Glutamatergic neuron (in vitro differentiated cells): ENCODE data around the gene DISC1. TPM values are rescaled to one million over a fixed set of nuclear protein-coding genes. Genes with fewer than 3 reads are reported as not detected.

Experiments used
- DNase-seq: peaks from one replicate; pipeline ENCODE4 v3.0.0; 2022
- H3K27ac Mint-ChIP-seq: one replicate; pipeline ENCODE4 v1.8.0; 2020; ENCODE audit warnings: mild to moderate bottlenecking, mixed read lengths, inconsistent platforms; ENCODE audit not compliant: unreplicated experiment
- H3K27me3 Mint-ChIP-seq: one replicate; pipeline ENCODE4 v1.8.0; 2020; ENCODE audit warnings: mild to moderate bottlenecking, moderate library complexity, mixed read lengths, inconsistent platforms; ENCODE audit not compliant: unreplicated experiment
- H3K36me3 Mint-ChIP-seq: one replicate; pipeline ENCODE4 v1.8.0; 2020; ENCODE audit warnings: mild to moderate bottlenecking, mixed read lengths, inconsistent platforms; ENCODE audit not compliant: unreplicated experiment
- H3K4me1 Mint-ChIP-seq: one replicate; pipeline ENCODE4 v1.8.0; 2020; ENCODE audit warnings: mild to moderate bottlenecking, low read depth, mixed read lengths, inconsistent platforms; ENCODE audit not compliant: unreplicated experiment
- H3K4me3 Mint-ChIP-seq: one replicate; pipeline ENCODE4 v1.8.0; 2020; ENCODE audit warnings: mild to moderate bottlenecking, mixed read lengths, inconsistent platforms; ENCODE audit not compliant: unreplicated experiment
- H3K9me3 Mint-ChIP-seq: one replicate; pipeline ENCODE4 v1.8.0; 2020; ENCODE audit warnings: mild to moderate bottlenecking, moderate library complexity, mixed read lengths, inconsistent platforms; ENCODE audit not compliant: unreplicated experiment
- total RNA-seq: library from RNA; stranded (reverse); fragmentation: NEBNext Ultra II Directional; extraction: Animal tissue kit (Norgen Biotek cat#: 25700); gene quantifications from one replicate; pipeline ENCODE4 v1.2.1, GENCODE V29; 2021; ENCODE audit not compliant: unreplicated experiment
- TF ChIP-seq, protein P1 (sequence below): fragments of 200-600 bp; sonication (generic); IDR thresholded peaks from one replicate; pipeline ENCODE4 v1.5.0; 2021; ENCODE audit not compliant: partially characterized antibody, unreplicated experiment

The DISC1 gene
- total RNA-seq, 1 donor from 2014 or later: 9.1 TPM

DNA sequence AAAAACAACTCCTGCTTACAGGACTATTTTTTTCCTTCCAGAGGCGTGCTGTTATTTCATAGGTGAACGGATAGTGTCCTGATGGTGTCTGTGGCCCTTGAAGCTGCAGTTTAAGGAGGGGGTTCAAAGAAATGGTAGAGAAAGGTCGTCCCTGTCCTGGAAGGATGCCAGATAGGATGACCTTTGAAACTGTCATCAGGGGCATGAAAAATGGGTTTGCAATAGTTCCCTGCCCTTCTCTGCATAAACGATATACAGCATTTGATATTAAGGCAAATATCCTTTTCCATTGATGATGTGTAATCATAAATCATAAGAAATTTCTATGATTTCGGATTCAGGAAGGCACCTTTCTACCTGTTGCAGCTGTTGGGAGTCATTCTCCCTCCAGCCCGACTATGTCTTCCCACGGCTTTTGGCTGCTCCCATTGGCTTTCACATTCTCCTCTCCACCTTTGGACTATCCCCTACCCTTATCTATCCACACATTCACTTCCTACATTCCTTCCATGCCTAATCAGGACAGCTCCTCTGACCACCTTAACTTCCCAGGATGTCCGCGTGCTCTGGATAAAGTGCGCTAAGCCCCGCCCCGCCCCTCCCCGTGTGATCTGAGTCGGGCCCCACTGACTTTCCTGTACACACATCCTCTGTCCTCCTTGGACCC lies 209.8 kb downstream of the DISC1 start:
- TF ChIP-seq, protein P1, sequence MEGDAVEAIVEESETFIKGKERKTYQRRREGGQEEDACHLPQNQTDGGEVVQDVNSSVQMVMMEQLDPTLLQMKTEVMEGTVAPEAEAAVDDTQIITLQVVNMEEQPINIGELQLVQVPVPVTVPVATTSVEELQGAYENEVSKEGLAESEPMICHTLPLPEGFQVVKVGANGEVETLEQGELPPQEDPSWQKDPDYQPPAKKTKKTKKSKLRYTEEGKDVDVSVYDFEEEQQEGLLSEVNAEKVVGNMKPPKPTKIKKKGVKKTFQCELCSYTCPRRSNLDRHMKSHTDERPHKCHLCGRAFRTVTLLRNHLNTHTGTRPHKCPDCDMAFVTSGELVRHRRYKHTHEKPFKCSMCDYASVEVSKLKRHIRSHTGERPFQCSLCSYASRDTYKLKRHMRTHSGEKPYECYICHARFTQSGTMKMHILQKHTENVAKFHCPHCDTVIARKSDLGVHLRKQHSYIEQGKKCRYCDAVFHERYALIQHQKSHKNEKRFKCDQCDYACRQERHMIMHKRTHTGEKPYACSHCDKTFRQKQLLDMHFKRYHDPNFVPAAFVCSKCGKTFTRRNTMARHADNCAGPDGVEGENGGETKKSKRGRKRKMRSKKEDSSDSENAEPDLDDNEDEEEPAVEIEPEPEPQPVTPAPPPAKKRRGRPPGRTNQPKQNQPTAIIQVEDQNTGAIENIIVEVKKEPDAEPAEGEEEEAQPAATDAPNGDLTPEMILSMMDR: no peak
- Mint-ChIP-seq H3K36me3 (no peaks in the 10 kb centered on the region), H3K4me1 (peaks cover 8% of the 10 kb centered on the region), H3K27ac (no peak overlapping the region), H3K27me3 (peaks cover 3% of the 10 kb centered on the region), H3K4me3 (no peak overlapping the region), H3K9me3 (peaks cover 1% of the 10 kb centered on the region)
- no peak for DNase-seq

DNA sequence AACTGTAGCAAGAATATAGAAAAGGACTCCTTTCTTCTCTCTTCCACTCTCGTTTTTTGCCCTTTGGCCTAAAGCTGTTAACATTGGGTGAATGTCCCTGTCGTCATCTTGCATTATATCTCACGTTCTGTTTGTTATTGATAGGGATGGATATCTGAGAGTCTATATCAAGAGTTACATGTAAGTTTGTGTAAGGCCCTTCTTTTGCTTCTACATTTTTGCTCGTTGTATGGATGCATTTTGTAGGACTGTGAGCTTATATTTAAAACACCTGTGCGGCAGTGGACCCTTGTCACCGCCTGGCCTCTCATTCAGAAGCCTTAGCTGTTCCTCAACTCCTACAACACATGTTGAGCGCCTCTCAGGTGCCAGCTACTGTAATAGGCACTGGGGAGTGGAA lies 211.9 kb downstream of the DISC1 start:
- H3K9me3 Mint-ChIP-seq: no peaks in the 10 kb centered on the region
- H3K36me3 Mint-ChIP-seq: no peaks in the 10 kb centered on the region
- peaks cover 3% of the 10 kb centered on the region for H3K27me3 Mint-ChIP-seq
- H3K4me1 Mint-ChIP-seq: peaks cover 2% of the 10 kb centered on the region
- no peak overlapping the region for H3K27ac Mint-ChIP-seq
- TF ChIP-seq, protein P1: no peak
- no peak for DNase-seq
- H3K4me3 Mint-ChIP-seq: no peak overlapping the region

DNA sequence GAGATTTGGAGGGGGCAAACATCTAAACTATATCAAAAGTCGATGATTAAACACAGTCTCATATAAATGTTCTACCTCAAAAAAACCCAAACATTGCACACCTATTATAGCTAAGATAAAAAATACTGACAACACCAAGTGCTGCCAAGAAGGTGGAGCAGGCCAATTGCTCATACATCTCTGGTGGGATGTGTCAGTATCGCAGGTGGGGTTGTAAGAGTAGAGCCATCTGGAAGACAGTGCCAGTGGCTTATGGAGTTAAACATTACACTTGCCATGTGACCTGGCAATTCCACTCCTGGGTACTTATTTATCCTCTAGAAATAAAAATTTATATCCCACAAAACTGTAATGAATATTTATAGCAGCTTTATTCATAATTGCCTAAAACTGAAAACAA lies 213.4 kb downstream of the DISC1 start:
- Mint-ChIP-seq H3K27me3 (peaks cover 2% of the 10 kb centered on the region), H3K9me3 (no peaks in the 10 kb centered on the region), H3K36me3 (no peaks in the 10 kb centered on the region), H3K4me1 (peaks cover 2% of the 10 kb centered on the region), H3K4me3 (no peak overlapping the region), H3K27ac (no peak overlapping the region)
- DNase-seq: no peak
- TF ChIP-seq, protein P1: no peak

DNA sequence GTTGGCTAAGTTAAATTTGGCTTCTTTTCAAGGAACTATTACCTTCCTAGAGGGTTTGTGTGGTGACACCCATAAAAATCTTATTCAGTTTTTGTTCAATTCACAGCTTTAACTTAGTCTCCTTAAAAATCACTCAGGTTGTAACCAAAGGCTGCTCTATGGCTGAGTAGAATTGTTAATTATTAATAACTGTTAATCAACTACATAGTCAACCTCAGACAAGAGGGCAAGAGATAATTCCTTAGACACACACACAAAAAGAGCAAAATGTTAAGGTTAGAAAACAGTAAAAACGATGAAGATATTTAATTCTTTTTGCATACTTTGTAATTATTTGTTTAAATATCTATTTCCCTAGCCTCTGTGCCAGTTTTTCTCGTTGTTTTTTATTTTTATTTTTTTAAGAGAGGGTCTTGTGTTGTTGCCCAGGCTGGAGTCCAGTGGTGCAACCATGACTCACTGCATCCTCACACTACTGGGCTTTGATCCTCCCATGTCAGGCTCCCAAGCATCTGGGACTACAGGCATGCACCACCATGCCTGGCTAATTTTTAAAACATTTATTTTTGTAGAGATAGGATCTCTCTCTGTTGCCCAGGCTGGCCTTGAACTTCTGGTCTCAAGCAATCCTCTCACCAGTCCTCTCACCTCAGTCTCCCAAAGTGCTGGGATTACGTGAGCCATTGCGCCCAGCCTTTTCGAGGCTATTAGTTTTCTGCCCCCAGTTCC lies 215.2 kb downstream of the DISC1 start:
- H3K27ac Mint-ChIP-seq: no peak overlapping the region

More for the DNA sequence above, 215.2 kb downstream of the DISC1 start:
- no peak overlapping the region for H3K4me3 Mint-ChIP-seq
- peaks cover 2% of the 10 kb centered on the region for H3K27me3 Mint-ChIP-seq
- H3K9me3 Mint-ChIP-seq: peaks cover 1% of the 10 kb centered on the region
- H3K4me1 Mint-ChIP-seq: peaks cover 2% of the 10 kb centered on the region
- TF ChIP-seq, protein P1: no peak
- no peaks in the 10 kb centered on the region for H3K36me3 Mint-ChIP-seq
- DNase-seq: no peak
